OCI-LY3 (cell line): ENCODE results near the gene AMDHD2.
"Not testable (repeated sequence)": the region's sequence is repeated elsewhere in the genome, so short reads cannot be mapped to it uniquely, and the experiment has no call there.

Experiments used
- CTCF ChIP-seq: fragments of 200-600, 300-600 bp; sonication (generic); IDR thresholded peaks from 2 replicates; pipeline ENCODE4 v1.5.1; 2014; ENCODE audit warnings: antibody characterized with exemption, low read length, low read depth
- EZH2phosphoT487 ChIP-seq: fragments of 200-600 bp; shearing (Covaris generic); IDR thresholded peaks from 2 replicates; pipeline ENCODE4 v1.6.1; 2018; ENCODE audit warnings: antibody characterized with exemption, mixed run types, low read depth

- TF ChIP-seq CTCF, EZH2phosphoT487: not testable (repeated sequence)
Observed at GRCh38 chr16:2580818-2581217, 60.6 kb downstream of the AMDHD2 start.
